ENCODE data around the gene SYNE1. TPM values are rescaled to one million over a fixed set of nuclear protein-coding genes. Genes with fewer than 3 reads are reported as not detected.
A peak's percentile ranks its signal among the peaks of the same experiment; 100 is the strongest.

Gene SYNE1
- total and polyA plus RNA-seq, 2 of the 8 experiments (the other 6 are each of a cell fraction or from before 2014, with no cell fraction given) = 2.8 to 5.5 TPM

GRCh38 chr6:152220786-152221185 is 416.4 kb downstream of the SYNE1 start:
- Histone ChIP-seq H3K18ac (ENCODE audit: extremely low read depth, low read length) (no peak overlapping the region), H3K9me3 (ENCODE audit: insufficient read depth in 2 of 2, low read depth in 1 of 2, low read length in 1 of 2) (no peaks in the 10 kb centered on the region), H3K36me3 (ENCODE audit: control insufficient read depth in 2 of 4, insufficient read depth in 4 of 4, low read length in 3 of 4) (no peaks in the 10 kb centered on the region; a peak in 1 of 8 replicates), H4K20me1 (replicated peaks in 1 of 2; ENCODE audit: control insufficient read depth in 1 of 2, insufficient read depth in 2 of 2, low read length in 2 of 2) (no peaks in the 10 kb centered on the region), H2AK5ac (ENCODE audit: low read depth, low read length) (0 out of 2 replicates have a peak overlapping the region, but pooled peaks have one; percentile 4), H3K4me1 (replicated peaks in 1 of 4; ENCODE audit: control insufficient read depth in 3 of 4, insufficient read depth in 4 of 4, low read length in 3 of 4) (peaks cover 0 to 4% (median 0%) of the 10 kb centered on the region in 4 experiments; a peak in 1 of 7 replicates), H3K9ac (replicated peaks in 1 of 4; ENCODE audit: extremely low read depth in 1 of 4, low read depth in 3 of 4, low read length in 3 of 4) (no peak overlapping the region), H2BK12ac (ENCODE audit: low read depth, low read length) (no peak overlapping the region), H3K79me1 (ENCODE audit: low read depth, low read length) (no peaks in the 10 kb centered on the region), H3K14ac (ENCODE audit: insufficient read length) (no peak overlapping the region), H3K27me3 (replicated peaks in 1 of 4; ENCODE audit: control insufficient read depth in 3 of 4, extremely low read depth in 1 of 4, insufficient read depth in 3 of 4, low read length in 3 of 4) (peaks cover 0 to 1% (median 0%) of the 10 kb centered on the region in 4 experiments; a peak in 1 of 7 replicates), H2BK20ac (ENCODE audit: low read length) (peak overlapping the region; percentile 17; the same call in 1 of the 2 replicates), H3K23ac (ENCODE audit: insufficient read length) (no peak overlapping the region), H3K27ac (ENCODE audit: low read depth, low read length) (no peak overlapping the region), H3K4me2 (ENCODE audit: insufficient read depth in 1 of 2, low read depth in 2 of 2, low read length in 2 of 2) (no peak overlapping the region), H2BK5ac (ENCODE audit: low read depth, low read length) (peak overlapping the region; percentile 57; the same call in 1 of the 2 replicates), H3K4ac (replicated peaks; ENCODE audit: insufficient read length, low read depth, low read length) (no peak overlapping the region), H3K56ac (replicated peaks; ENCODE audit: insufficient read length, low read depth, low read length) (no peak overlapping the region), H3K4me3 (ENCODE audit: extremely low read depth in 1 of 4, insufficient read depth in 2 of 4, low read depth in 3 of 4, low read length in 4 of 4) (no peak overlapping the region), H2AFZ (ENCODE audit: low read length) (no peak overlapping the region), H4K5ac (ENCODE audit: insufficient read length, low read depth, low read length) (no peak overlapping the region), H4K91ac (replicated peaks; ENCODE audit: insufficient read length, low read length) (no peak overlapping the region), H2BK120ac (replicated peaks; ENCODE audit: low read depth, low read length) (no peak overlapping the region), H4K8ac (ENCODE audit: extremely low read depth, insufficient read depth, low read length) (no peak overlapping the region), H3K23me2 (ENCODE audit: low read depth, low read length) (no peaks in the 10 kb centered on the region), H3K79me2 (ENCODE audit: control insufficient read depth in 1 of 2, insufficient read depth in 2 of 2, low read length in 2 of 2) (no peaks in the 10 kb centered on the region), H2BK15ac (ENCODE audit: low read length) (no peak overlapping the region)
- ChIA-PET CTCF (ENCODE audit: partially characterized antibody) (interaction anchor here (0.9 to 1.6 kb wide), 3 partner anchors 15 to 372 kb away, joined by 3 read pairs; no protein-coding TSS in a partner anchor), POLR2A (ENCODE audit: partially characterized antibody) (no interaction called here)
- TF ChIP-seq ATF2 (IDR thresholded peaks at IDR 0.05; ENCODE audit: low read length) (no peak), RFX5 (IDR thresholded peaks at IDR 0.05; ENCODE audit: borderline replicate concordance, low read depth, low read length) (no peak), SIRT6 (IDR thresholded peaks at IDR 0.05; ENCODE audit: low read length) (no peak), E2F6 (IDR thresholded peaks at IDR 0.05) (no peak), SIX5 (IDR thresholded peaks at IDR 0.05; ENCODE audit: low read depth, low read length) (no peak), POLR2A (IDR thresholded peaks at IDR 0.05; ENCODE audit: control extremely low read depth in 1 of 2, low read depth in 2 of 2, low read length in 2 of 2) (no peak), CTBP2 (IDR thresholded peaks at IDR 0.05; ENCODE audit: borderline replicate concordance, insufficient read depth, insufficient read length, low read length) (no peak), SUZ12 (IDR thresholded peaks at IDR 0.05; ENCODE audit: low read length) (no peak), TAF1 (IDR thresholded peaks at IDR 0.05; ENCODE audit: low read depth, low read length) (no peak), JUN (IDR thresholded peaks at IDR 0.05; ENCODE audit: low read depth, low read length) (no peak)
- DNase-seq (ENCODE audit: low read depth in 1 of 2, low spot score in 2 of 2) (no peak), FAIRE-seq (no peak)
- 90% methylated on average over 4 of the region's 4 CpGs; no CpG with 5 or more reads in 1 of the 2 experiments for WGBS, 2 experiments (ENCODE audit: extremely low coverage in 1 of 2, insufficient coverage in 1 of 2, insufficient read length in 1 of 2, insufficient replicate concordance in 2 of 2, low coverage in 1 of 2, low lambda C conversion rate in 2 of 2, missing lambda C conversion rate in 1 of 2)

All from H1 (cell line).